ENCODE data around the gene SYNE4. TPM values are rescaled to one million over a fixed set of nuclear protein-coding genes. Genes with fewer than 3 reads are reported as not detected.

SYNE4 gene
- total and polyA plus RNA-seq, 9 of the 15 experiments (the other 6 are each of a cell fraction or from before 2014, with no cell fraction given) = 0.03 to 0.65 (median 0.29) TPM

- TF ChIP-seq TAF15 (IDR thresholded peaks at IDR 0.05; ENCODE audit: low read depth, low read length) = no peak
- TF ChIP-seq SIRT6 (IDR thresholded peaks at IDR 0.05; ENCODE audit: low read depth, low read length) = no peak
- TF ChIP-seq IRF2 (CRISPR knock-in tag; IDR thresholded peaks at IDR 0.05) = no peak
- TF ChIP-seq MEIS2 (IDR thresholded peaks at IDR 0.05; ENCODE audit: partially characterized antibody) = no peak
- peak; percentile 66 for TF ChIP-seq ETV5 (CRISPR knock-in tag; IDR thresholded peaks at IDR 0.05; ENCODE audit: low read depth)
- TF ChIP-seq MAFG (tag; conservative IDR thresholded peaks at IDR 0.05) = no peak
- no peak for TF ChIP-seq OTX1 (CRISPR knock-in tag; IDR thresholded peaks at IDR 0.05)
- no peak for TF ChIP-seq PTTG1 (tag; IDR thresholded peaks at IDR 0.05; ENCODE audit: low read depth)
- peak; percentile 97 for TF ChIP-seq ZNF395 (CRISPR knock-in tag; IDR thresholded peaks at IDR 0.05)
- TF ChIP-seq ELF1 (tag; IDR thresholded peaks at IDR 0.05) = no peak
- TF ChIP-seq CBFA2T3 (IDR thresholded peaks at IDR 0.05) = no peak
- no peak for TF ChIP-seq NCOA1 (IDR thresholded peaks at IDR 0.05; ENCODE audit: low read depth)
- no peak for TF ChIP-seq BCL6 (CRISPR knock-in tag; IDR thresholded peaks at IDR 0.05)
- 0 out of 2 replicates have a peak, but pooled peaks have one; percentile 24 for TF ChIP-seq NFIC (IDR thresholded peaks at IDR 0.05)
- no peak for TF ChIP-seq GTF3C2 (IDR thresholded peaks at IDR 0.05; ENCODE audit: borderline replicate concordance, extremely low read depth, insufficient read length)
- no peak for TF ChIP-seq ZNF589 (CRISPR knock-in tag; IDR thresholded peaks at IDR 0.05; ENCODE audit: low read depth)
- TF ChIP-seq HDAC3 (IDR thresholded peaks at IDR 0.05; ENCODE audit: borderline replicate concordance, partially characterized antibody) = no peak
- TF ChIP-seq ZBTB33 (CRISPR knock-in tag; IDR thresholded peaks at IDR 0.05) = no peak
- no peak for TF ChIP-seq EGR1 (conservative IDR thresholded peaks at IDR 0.05)
Observed at GRCh38 chr19:36054733-36055686, 46.4 kb upstream of the SYNE4 start, which contains the start of gene WDR62 (continued).

Measured in K562 (cell line).